GM12878 (cell line): ENCODE measurements around the gene ROR2. TPM values are rescaled to one million over a fixed set of nuclear protein-coding genes. Genes with fewer than 3 reads are reported as not detected.

Experiments
- ATAC-seq: fragments of 200-7000 bp; cut with Tn5 transposase; 3 replicates; pipeline ENCODE4 v1.9.1; 2020; ENCODE audit warnings: mild to moderate bottlenecking, moderate library complexity
- BruUV-seq: library from RNA; stranded (reverse); fragments of 400-500 nt; replicated peaks from 2 replicates; lab custom pipeline; 2021; lab: Mats Ljungman, UMichigan
- CTCF ChIA-PET: fragments of 300-600 bp; sonication (Branson Sonifier 250); formaldehyde crosslinking; extraction: SDS; loops from one replicate; lab custom pipeline; 2021; ENCODE audit warnings: inconsistent platforms; lab: Yijun Ruan, JAX
- POLR2A ChIA-PET: fragments of 350-600 bp; formaldehyde crosslinking; extraction: SDS; loops from one replicate; lab custom pipeline; 2021; ENCODE audit warnings: inconsistent platforms; lab: Charles Lee
- RAD21 ChIA-PET: fragments of 300-600 bp; sonication (Branson Sonifier 250); formaldehyde crosslinking; loops from one replicate; lab custom pipeline; 2023; ENCODE audit warnings: antibody characterized with exemption; ENCODE audit not compliant: unreplicated experiment; lab: Charles Lee
- SMC1A ChIA-PET: fragments of 300-600 bp; sonication (Branson Sonifier 250); formaldehyde crosslinking; loops from one replicate; lab custom pipeline; 2023; ENCODE audit not compliant: unreplicated experiment, uncharacterized antibody; lab: Charles Lee
- DNase-seq: peaks from one replicate; pipeline ENCODE4 v3.0.0-alpha.2; 2011; ENCODE audit warnings: low read depth, low spot score
- FAIRE-seq: peaks from 3 replicates; lab custom pipeline; 2011; peaks lifted over from hg19 to GRCh38; lab: Jason Lieb, UNC
- H2AFZ ChIP-seq: 2 replicates; pipeline ENCODE4 v1.6.0; 2011; ENCODE audit warnings: low read depth, low read length, control low read depth; ENCODE audit not compliant: control insufficient read depth
- H3K27ac ChIP-seq: 2 replicates; pipeline ENCODE4 v1.5.1; 2011; ENCODE audit warnings: control low read depth; ENCODE audit not compliant: control insufficient read depth, insufficient read depth
- H3K27me3 ChIP-seq, 2 experiments: replicated peaks in 1 of 2; 2 replicates each; pipeline versions ENCODE4 v1.6.0 to v1.6.1; 2011; ENCODE audit warnings: low read length in 1 of 2; ENCODE audit not compliant: control insufficient read depth in 2 of 2, insufficient read depth in 2 of 2
- H3K36me3 ChIP-seq, 2 experiments: 2 replicates each; pipeline ENCODE4 v1.5.1; 2011; ENCODE audit warnings: low read length in 1 of 2; ENCODE audit not compliant: control insufficient read depth in 2 of 2, insufficient read depth in 2 of 2
- H3K4me1 ChIP-seq: 2 replicates; pipeline ENCODE4 v1.6.1; 2011; ENCODE audit warnings: mild to moderate bottlenecking, low read length, moderate library complexity, mixed read lengths; ENCODE audit not compliant: control insufficient read depth, insufficient read depth
- H3K4me2 ChIP-seq: 2 replicates; pipeline ENCODE4 v1.6.0; 2011; ENCODE audit warnings: control low read depth; ENCODE audit not compliant: control insufficient read depth, insufficient read depth
- H3K4me3 ChIP-seq: fragments of 200-600 bp; sonication (generic); 2 replicates; pipeline ENCODE4 v1.5.1; 2016
- H3K79me2 ChIP-seq: 2 replicates; pipeline ENCODE4 v1.6.0; 2011; ENCODE audit warnings: low read length; ENCODE audit not compliant: control insufficient read depth, insufficient read depth
- H3K9ac ChIP-seq: 2 replicates; pipeline ENCODE4 v1.8.0; 2011; ENCODE audit warnings: low read length, control low read depth, mixed read lengths; ENCODE audit not compliant: control insufficient read depth, insufficient read depth
- H3K9me3 ChIP-seq: replicated peaks from 3 replicates; pipeline ENCODE4 v1.5.1; 2011; ENCODE audit warnings: mild to moderate bottlenecking, low read length; ENCODE audit not compliant: control insufficient read depth, insufficient read depth
- H4K20me1 ChIP-seq: 2 replicates; pipeline ENCODE4 v1.6.0; 2011; ENCODE audit not compliant: control insufficient read depth, insufficient read depth
- CBX3 ChIP-seq: fragments of 200-600 bp; sonication (generic); IDR thresholded peaks from 2 replicates; pipeline ENCODE4 v1.6.1; 2016; ENCODE audit warnings: low read depth, borderline replicate concordance
- GABPA ChIP-seq: IDR thresholded peaks from 2 replicates; pipeline ENCODE4 v1.6.1; 2014; ENCODE audit warnings: antibody characterized with exemption, low read depth, mild to moderate bottlenecking, inconsistent platforms
- HDAC6 ChIP-seq: fragments of 200-600 bp; sonication (generic); IDR thresholded peaks from one replicate; pipeline ENCODE4 v1.8.0; 2017; ENCODE audit warnings: antibody characterized with exemption; ENCODE audit not compliant: unreplicated experiment
- IKZF2 ChIP-seq, 2 experiments: fragments of 450-650 bp; IDR thresholded peaks; 2 replicates each; pipeline ENCODE4 v1.6.1; 2017; ENCODE audit warnings: mild to moderate bottlenecking in 2 of 2, moderate library complexity in 2 of 2
- MXI1 ChIP-seq: fragments of 150-350 bp; IDR thresholded peaks from 2 replicates; pipeline ENCODE4 v1.6.1; 2011; ENCODE audit warnings: low read depth, mild to moderate bottlenecking, inconsistent platforms, low read length, improper control_type of control experiment
- NBN ChIP-seq: fragments of 450-650 bp; IDR thresholded peaks from 2 replicates; pipeline ENCODE4 v1.6.1; 2016
- POU2F2 ChIP-seq: IDR thresholded peaks from 3 replicates; pipeline ENCODE4 v1.6.1; 2011; ENCODE audit warnings: low read depth, mild to moderate bottlenecking, low read length, borderline replicate concordance
- RAD21 ChIP-seq: IDR thresholded peaks from 2 replicates; pipeline ENCODE4 v1.6.1; 2011; ENCODE audit warnings: mild to moderate bottlenecking, low read depth, low read length, moderate library complexity; ENCODE audit not compliant: insufficient read depth
- RELA ChIP-seq: fragments of 450-650 bp; IDR thresholded peaks from 2 replicates; pipeline ENCODE4 v1.8.0; 2014; ENCODE audit warnings: borderline replicate concordance; ENCODE audit not compliant: partially characterized antibody
- RUNX3 ChIP-seq: IDR thresholded peaks from 2 replicates; pipeline ENCODE4 v1.6.1; 2012; ENCODE audit warnings: low read length, inconsistent platforms
- SPI1 ChIP-seq: IDR thresholded peaks from 2 replicates; pipeline ENCODE4 v1.6.1; 2011; ENCODE audit warnings: low read depth, mild to moderate bottlenecking, low read length, moderate library complexity, borderline replicate concordance; ENCODE audit not compliant: insufficient read depth
- SREBF1 ChIP-seq: IDR thresholded peaks from 2 replicates; pipeline ENCODE4 v1.6.1; 2012; ENCODE audit warnings: mild to moderate bottlenecking, low read length
- ZSCAN29 ChIP-seq: fragments of 450-650 bp; IDR thresholded peaks from 2 replicates; pipeline ENCODE4 v1.6.1; 2017; ENCODE audit warnings: mild to moderate bottlenecking, moderate library complexity
- WGBS: methylation state at CpG from one replicate; pipeline ENCODE4 v1.1.6; 2016; ENCODE audit warnings: low lambda C conversion rate; ENCODE audit not compliant: insufficient replicate concordance, insufficient coverage; ENCODE audit errors: missing lambda C conversion rate; 5-methylcytosine and 5-hydroxymethylcytosine counted together
- in situ Hi-C: fragments of 300-500 bp; cut with MboI; formaldehyde crosslinking; loops from 9 replicates; pipeline ENCODE4 v1.14.3; 2018; ENCODE audit warnings: mixed read lengths
- intact Hi-C: fragments of 100-400 bp; cut with micrococcal nuclease; formaldehyde crosslinking; loops from one replicate; pipeline ENCODE4 v1.14.2; 2022; ENCODE audit not compliant: unreplicated experiment
- polyA plus RNA-seq, 11 experiments: library from polyadenylated mRNA; depleted of rRNA in 4 of 11; unstranded in 6 of 11; stranded (reverse) in 5 of 11; fragments of >200 nt; fragmentation: Nextera tagmentation in 4 of 11; fragmentation: Illumina TruSeq in 1 of 11; extraction: Ambion mirVana in 4 of 11; extraction: Trizol in 1 of 11; gene quantifications; 1 replicate in 1 of 11; 2 replicates in 10 of 11; pipeline versions ENCODE4 v1.2.1 to v1.2.3, GENCODE V29; 2011 to 2016; ENCODE audit warnings: inconsistent platforms in 2 of 11, missing spikeins in 2 of 11, low read depth in 1 of 11
- total RNA-seq, 4 experiments: library from RNA; depleted of rRNA in 3 of 4; stranded (reverse); fragments of >200 nt in 3 of 4; fragmentation: Illumina TruSeq in 1 of 4; extraction: Trizol in 1 of 4; gene quantifications; 2 replicates each; pipeline versions ENCODE4 v1.2.1 to v1.2.3, GENCODE V29; 2013 to 2021
- TF ChIP-seq, protein P1 (sequence below): IDR thresholded peaks from 2 replicates; pipeline ENCODE4 v1.6.1; 2012; ENCODE audit warnings: improper control_type of control experiment, low read depth, low read length; ENCODE audit not compliant: insufficient replicate concordance
- TF ChIP-seq, protein P2 (sequence below): IDR thresholded peaks from 2 replicates; pipeline ENCODE4 v1.6.1; 2011; ENCODE audit warnings: low read depth, low read length, improper control_type of control experiment, borderline replicate concordance
- TF ChIP-seq, protein P3 (sequence below): fragments of 450-650 bp; formaldehyde crosslinking; IDR thresholded peaks from 2 replicates; pipeline ENCODE4 v1.4.0; 2022; ENCODE audit warnings: mild to moderate bottlenecking, moderate library complexity

Gene ROR2
- total and polyA plus RNA-seq, 10 of the 15 experiments (the other 5 are each of a cell fraction or from before 2014, with no cell fraction given): 0.03 to 0.05 TPM; not detected in 8

DNA sequence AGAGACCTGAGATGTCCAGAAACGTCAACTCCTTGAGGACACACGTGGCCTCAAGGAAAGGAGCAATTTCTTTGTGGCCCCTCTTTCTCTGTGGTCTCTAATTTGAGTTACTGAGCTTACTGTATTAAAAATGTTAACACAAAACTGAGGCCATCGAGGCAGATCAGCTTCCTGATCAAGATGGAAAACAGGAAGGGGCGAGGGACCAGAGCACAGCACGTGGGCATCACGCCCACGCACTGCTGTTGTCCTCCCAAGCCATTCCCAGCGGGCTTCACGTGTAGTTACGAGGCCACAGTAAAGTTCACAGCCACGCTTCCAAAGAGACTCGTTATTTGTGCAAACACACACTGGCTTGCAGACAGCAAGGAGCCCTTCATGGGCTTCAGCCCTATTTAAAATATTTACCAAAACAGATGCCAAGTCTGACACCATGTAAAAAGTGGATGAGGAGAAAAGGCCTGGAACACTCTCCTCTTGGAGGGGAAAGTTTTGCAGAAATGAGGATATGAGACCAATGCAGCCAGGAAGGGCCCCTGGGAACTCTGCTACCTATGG lies 149.5 kb downstream of the ROR2 start:
- no peak for FAIRE-seq
- intact Hi-C loops (no loop called here), in situ Hi-C loops (no loop called here)
- Histone ChIP-seq H3K4me3 (no peak overlapping the region), H3K4me2 (no peak overlapping the region)
- CTCF ChIA-PET: no interaction called here
- BruUV-seq: no TSS peak
- TF ChIP-seq, protein P1, sequence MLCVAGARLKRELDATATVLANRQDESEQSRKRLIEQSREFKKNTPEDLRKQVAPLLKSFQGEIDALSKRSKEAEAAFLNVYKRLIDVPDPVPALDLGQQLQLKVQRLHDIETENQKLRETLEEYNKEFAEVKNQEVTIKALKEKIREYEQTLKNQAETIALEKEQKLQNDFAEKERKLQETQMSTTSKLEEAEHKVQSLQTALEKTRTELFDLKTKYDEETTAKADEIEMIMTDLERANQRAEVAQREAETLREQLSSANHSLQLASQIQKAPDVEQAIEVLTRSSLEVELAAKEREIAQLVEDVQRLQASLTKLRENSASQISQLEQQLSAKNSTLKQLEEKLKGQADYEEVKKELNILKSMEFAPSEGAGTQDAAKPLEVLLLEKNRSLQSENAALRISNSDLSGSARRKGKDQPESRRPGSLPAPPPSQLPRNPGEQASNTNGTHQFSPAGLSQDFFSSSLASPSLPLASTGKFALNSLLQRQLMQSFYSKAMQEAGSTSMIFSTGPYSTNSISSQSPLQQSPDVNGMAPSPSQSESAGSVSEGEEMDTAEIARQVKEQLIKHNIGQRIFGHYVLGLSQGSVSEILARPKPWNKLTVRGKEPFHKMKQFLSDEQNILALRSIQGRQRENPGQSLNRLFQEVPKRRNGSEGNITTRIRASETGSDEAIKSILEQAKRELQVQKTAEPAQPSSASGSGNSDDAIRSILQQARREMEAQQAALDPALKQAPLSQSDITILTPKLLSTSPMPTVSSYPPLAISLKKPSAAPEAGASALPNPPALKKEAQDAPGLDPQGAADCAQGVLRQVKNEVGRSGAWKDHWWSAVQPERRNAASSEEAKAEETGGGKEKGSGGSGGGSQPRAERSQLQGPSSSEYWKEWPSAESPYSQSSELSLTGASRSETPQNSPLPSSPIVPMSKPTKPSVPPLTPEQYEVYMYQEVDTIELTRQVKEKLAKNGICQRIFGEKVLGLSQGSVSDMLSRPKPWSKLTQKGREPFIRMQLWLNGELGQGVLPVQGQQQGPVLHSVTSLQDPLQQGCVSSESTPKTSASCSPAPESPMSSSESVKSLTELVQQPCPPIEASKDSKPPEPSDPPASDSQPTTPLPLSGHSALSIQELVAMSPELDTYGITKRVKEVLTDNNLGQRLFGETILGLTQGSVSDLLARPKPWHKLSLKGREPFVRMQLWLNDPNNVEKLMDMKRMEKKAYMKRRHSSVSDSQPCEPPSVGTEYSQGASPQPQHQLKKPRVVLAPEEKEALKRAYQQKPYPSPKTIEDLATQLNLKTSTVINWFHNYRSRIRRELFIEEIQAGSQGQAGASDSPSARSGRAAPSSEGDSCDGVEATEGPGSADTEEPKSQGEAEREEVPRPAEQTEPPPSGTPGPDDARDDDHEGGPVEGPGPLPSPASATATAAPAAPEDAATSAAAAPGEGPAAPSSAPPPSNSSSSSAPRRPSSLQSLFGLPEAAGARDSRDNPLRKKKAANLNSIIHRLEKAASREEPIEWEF: no peak
- TF ChIP-seq, protein P2, sequence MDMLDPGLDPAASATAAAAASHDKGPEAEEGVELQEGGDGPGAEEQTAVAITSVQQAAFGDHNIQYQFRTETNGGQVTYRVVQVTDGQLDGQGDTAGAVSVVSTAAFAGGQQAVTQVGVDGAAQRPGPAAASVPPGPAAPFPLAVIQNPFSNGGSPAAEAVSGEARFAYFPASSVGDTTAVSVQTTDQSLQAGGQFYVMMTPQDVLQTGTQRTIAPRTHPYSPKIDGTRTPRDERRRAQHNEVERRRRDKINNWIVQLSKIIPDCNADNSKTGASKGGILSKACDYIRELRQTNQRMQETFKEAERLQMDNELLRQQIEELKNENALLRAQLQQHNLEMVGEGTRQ: no peak
- no peak for TF ChIP-seq RAD21
- TF ChIP-seq NBN: no peak
- TF ChIP-seq IKZF2 (IDR thresholded peaks at IDR 0.05): no peak
- no peak for TF ChIP-seq SREBF1
- TF ChIP-seq SPI1: no peak
- TF ChIP-seq GABPA: no peak
- no peak for TF ChIP-seq ZSCAN29
- no peak for TF ChIP-seq CBX3
- TF ChIP-seq MXI1: no peak
- no peak for TF ChIP-seq RELA
- no peak for TF ChIP-seq RUNX3
- TF ChIP-seq, protein P3, sequence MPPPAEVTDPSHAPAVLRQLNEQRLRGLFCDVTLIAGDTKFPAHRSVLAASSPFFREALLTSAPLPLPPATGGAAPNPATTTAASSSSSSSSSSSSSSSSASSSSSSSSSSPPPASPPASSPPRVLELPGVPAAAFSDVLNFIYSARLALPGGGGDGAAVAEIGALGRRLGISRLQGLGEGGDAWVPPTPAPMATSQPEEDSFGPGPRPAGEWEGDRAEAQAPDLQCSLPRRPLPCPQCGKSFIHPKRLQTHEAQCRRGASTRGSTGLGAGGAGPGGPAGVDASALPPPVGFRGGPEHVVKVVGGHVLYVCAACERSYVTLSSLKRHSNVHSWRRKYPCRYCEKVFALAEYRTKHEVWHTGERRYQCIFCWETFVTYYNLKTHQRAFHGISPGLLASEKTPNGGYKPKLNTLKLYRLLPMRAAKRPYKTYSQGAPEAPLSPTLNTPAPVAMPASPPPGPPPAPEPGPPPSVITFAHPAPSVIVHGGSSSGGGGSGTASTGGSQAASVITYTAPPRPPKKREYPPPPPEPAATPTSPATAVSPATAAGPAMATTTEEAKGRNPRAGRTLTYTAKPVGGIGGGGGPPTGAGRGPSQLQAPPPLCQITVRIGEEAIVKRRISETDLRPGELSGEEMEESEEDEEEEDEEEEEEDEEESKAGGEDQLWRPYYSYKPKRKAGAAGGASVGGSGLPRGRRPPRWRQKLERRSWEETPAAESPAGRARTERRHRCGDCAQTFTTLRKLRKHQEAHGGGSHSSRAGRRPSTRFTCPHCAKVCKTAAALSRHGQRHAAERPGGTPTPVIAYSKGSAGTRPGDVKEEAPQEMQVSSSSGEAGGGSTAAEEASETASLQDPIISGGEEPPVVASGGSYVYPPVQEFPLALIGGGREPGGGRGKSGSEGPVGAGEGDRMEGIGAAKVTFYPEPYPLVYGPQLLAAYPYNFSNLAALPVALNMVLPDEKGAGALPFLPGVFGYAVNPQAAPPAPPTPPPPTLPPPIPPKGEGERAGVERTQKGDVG (CRISPR knock-in tag): no peak
- TF ChIP-seq POU2F2: no peak
- no peak for TF ChIP-seq HDAC6
- TF ChIP-seq, all 136 proteins: peak for 0
- H4K20me1 ChIP-seq: no peaks in the 10 kb centered on the region
- ChIA-PET POLR2A (no interaction called here), SMC1A (no interaction called here), RAD21 (no interaction called here)
- DNase-seq (no peak), ATAC-seq (no peak)
- H3K27me3 ChIP-seq: no peaks in the 10 kb centered on the region; a peak in 2 of 4 replicates
- no peaks in the 10 kb centered on the region for H3K9me3 ChIP-seq
- no peaks in the 10 kb centered on the region for H3K79me2 ChIP-seq
- H3K36me3 ChIP-seq: no peaks in the 10 kb centered on the region
- peaks cover 5% of the 10 kb centered on the region; the same call in 1 of the 2 replicates for H3K4me1 ChIP-seq
- no peak overlapping the region for H3K9ac ChIP-seq
- no peak overlapping the region for H3K27ac ChIP-seq
- WGBS: 27% methylated on average over 12 of the region's 12 CpGs
- H2AFZ ChIP-seq: no peak overlapping the region
